Neural cell (in vitro differentiated cells): ENCODE data around the gene GMPS.

ENCODE experiments used
- CTCF ChIP-seq: fragments of 450-650 bp; IDR thresholded peaks from 2 replicates; pipeline ENCODE4 v1.5.1; 2014; ENCODE audit warnings: antibody characterized with exemption, mild to moderate bottlenecking, moderate library complexity; ENCODE audit not compliant: poor library complexity, severe bottlenecking
- EZH2 ChIP-seq: fragments of 200-600, 300-800 bp; shearing (Covaris generic), sonication (generic); IDR thresholded peaks from 2 replicates; pipeline ENCODE4 v1.6.1; 2014; ENCODE audit warnings: antibody characterized with exemption, low read length, borderline replicate concordance, mild to moderate bottlenecking; ENCODE audit not compliant: insufficient read depth, poor library complexity, severe bottlenecking
- MXI1 ChIP-seq: fragments of 450-650 bp; conservative IDR thresholded peaks from 2 replicates; pipeline ENCODE4 v1.6.1; 2014; ENCODE audit warnings: antibody characterized with exemption, mild to moderate bottlenecking; ENCODE audit not compliant: poor library complexity, severe bottlenecking
- POLR2AphosphoS5 ChIP-seq: IDR thresholded peaks from 2 replicates; pipeline ENCODE4 v1.6.1; 2012
- RAD21 ChIP-seq: fragments of 450-650 bp; conservative IDR thresholded peaks from 2 replicates; pipeline ENCODE4 v1.6.1; 2014; ENCODE audit warnings: antibody characterized with exemption, mild to moderate bottlenecking, moderate library complexity
- TAF1 ChIP-seq: IDR thresholded peaks from 2 replicates; pipeline ENCODE4 v1.6.1; 2012; ENCODE audit warnings: low read depth

- TF ChIP-seq CTCF (no peak), EZH2 (no peak), POLR2AphosphoS5 (no peak), RAD21 (no peak), TAF1 (no peak), MXI1 (no peak)
Measured at GRCh38 chr3:155871746-155872158, 1.3 kb downstream of the GMPS start.
